Right lobe of liver (tissue), 4 donors: ENCODE measurements around the gene ATP10A.

Source experiments
- POLR2A ChIP-seq: fragments of 450-650 bp; IDR thresholded peaks from one replicate; pipeline ENCODE4 v1.6.1; 2017; ENCODE audit warnings: antibody characterized with exemption, mild to moderate bottlenecking
- TF ChIP-seq, protein P1 (sequence below), 4 donors: fragments of 200-600 bp in 3 of 4; fragments of 450-650 bp in 1 of 4; IDR thresholded peaks; one replicate each; pipeline versions ENCODE4 v1.5.1 to v1.8.0; 2016 to 2022; ENCODE audit warnings: antibody characterized with exemption in 4 of 4, mild to moderate bottlenecking in 2 of 4
- donor health status: DM: no; HTN: no; CAD: no.
- donor health status: DM: no; HTN: no; CAD: no.
- donor health status: DM: no; HTN: yes; CAD: no.

DNA sequence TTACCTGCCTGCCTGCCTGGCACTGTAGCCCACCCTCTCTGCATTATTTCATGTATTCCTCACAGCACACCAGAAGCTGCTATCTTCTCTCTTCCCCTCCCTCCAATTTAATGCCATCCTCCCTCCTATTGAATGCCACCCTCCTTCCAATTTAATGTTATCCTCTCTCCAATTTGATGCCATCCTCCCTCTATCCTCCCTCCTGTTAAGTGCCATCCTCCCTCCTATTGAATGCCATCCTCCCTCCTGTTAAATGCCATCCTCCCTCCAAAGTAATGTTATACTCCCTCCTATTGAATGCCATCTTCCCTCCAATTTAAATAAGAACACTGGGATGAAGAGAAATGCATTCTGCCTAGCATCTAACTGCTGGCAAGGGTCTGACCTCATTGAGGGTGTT is 11.1 kb downstream of the ATP10A start:
- TF ChIP-seq, protein P1, sequence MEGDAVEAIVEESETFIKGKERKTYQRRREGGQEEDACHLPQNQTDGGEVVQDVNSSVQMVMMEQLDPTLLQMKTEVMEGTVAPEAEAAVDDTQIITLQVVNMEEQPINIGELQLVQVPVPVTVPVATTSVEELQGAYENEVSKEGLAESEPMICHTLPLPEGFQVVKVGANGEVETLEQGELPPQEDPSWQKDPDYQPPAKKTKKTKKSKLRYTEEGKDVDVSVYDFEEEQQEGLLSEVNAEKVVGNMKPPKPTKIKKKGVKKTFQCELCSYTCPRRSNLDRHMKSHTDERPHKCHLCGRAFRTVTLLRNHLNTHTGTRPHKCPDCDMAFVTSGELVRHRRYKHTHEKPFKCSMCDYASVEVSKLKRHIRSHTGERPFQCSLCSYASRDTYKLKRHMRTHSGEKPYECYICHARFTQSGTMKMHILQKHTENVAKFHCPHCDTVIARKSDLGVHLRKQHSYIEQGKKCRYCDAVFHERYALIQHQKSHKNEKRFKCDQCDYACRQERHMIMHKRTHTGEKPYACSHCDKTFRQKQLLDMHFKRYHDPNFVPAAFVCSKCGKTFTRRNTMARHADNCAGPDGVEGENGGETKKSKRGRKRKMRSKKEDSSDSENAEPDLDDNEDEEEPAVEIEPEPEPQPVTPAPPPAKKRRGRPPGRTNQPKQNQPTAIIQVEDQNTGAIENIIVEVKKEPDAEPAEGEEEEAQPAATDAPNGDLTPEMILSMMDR (IDR thresholded peaks at IDR 0.05), result no peak
- no peak for TF ChIP-seq POLR2A
